22Rv1 (cell line): ENCODE results near the gene RAD52.

ENCODE experiments used
- CTCF ChIP-seq: fragments of 450-650 bp; IDR thresholded peaks from 2 replicates; pipeline ENCODE4 v1.5.1; 2017; ENCODE audit warnings: mild to moderate bottlenecking
- ZFX ChIP-seq: fragments of 450-650 bp; IDR thresholded peaks from 2 replicates; pipeline ENCODE4 v1.6.1; 2017; ENCODE audit warnings: antibody characterized with exemption, borderline replicate concordance

- TF ChIP-seq CTCF: no peak
- no peak for TF ChIP-seq ZFX
These were observed 38.2 kb downstream of the RAD52 start for GRCh38 chr12:911191-911826.
